ENCODE data around the gene WSB1.

GRCh38 chr17:27281438-27281837 lies 12.5 kb upstream of the WSB1 start:
- TF ChIP-seq CEBPB (IDR thresholded peaks at IDR 0.05; ENCODE audit: borderline replicate concordance in 1 of 2, low read depth in 2 of 2, low read length in 2 of 2): no peak
- no peak for TF ChIP-seq CHD1 (IDR thresholded peaks at IDR 0.05; ENCODE audit: low read depth, low read length)
- TF ChIP-seq, protein P1, sequence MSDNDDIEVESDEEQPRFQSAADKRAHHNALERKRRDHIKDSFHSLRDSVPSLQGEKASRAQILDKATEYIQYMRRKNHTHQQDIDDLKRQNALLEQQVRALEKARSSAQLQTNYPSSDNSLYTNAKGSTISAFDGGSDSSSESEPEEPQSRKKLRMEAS (IDR thresholded peaks at IDR 0.05; ENCODE audit: low read depth, low read length): no peak
- no peak for TF ChIP-seq EZH2 (IDR thresholded peaks at IDR 0.05; ENCODE audit: borderline replicate concordance, control insufficient read depth, low read depth, low read length)
- TF ChIP-seq, protein P2, sequence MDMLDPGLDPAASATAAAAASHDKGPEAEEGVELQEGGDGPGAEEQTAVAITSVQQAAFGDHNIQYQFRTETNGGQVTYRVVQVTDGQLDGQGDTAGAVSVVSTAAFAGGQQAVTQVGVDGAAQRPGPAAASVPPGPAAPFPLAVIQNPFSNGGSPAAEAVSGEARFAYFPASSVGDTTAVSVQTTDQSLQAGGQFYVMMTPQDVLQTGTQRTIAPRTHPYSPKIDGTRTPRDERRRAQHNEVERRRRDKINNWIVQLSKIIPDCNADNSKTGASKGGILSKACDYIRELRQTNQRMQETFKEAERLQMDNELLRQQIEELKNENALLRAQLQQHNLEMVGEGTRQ (IDR thresholded peaks at IDR 0.05; ENCODE audit: borderline replicate concordance, low read depth, low read length): no peak
- TF ChIP-seq SREBF1 (IDR thresholded peaks at IDR 0.05; ENCODE audit: low read length): no peak
- no peak for TF ChIP-seq BCL11A (IDR thresholded peaks at IDR 0.05; ENCODE audit: low read depth, low read length)

All from GM12878 (cell line).